AG04450 (cell line): ENCODE results near the gene NAP1L4. TPM values are rescaled to one million over a fixed set of nuclear protein-coding genes. Genes with fewer than 3 reads are reported as not detected.

ENCODE experiments used
- CTCF ChIA-PET: fragments of 300-600, 350-600 bp; formaldehyde crosslinking; extraction: SDS; loops from one replicate; lab custom pipeline; 2022; ENCODE audit warnings: antibody characterized with exemption, inconsistent platforms; lab: Charles Lee
- POLR2A ChIA-PET: fragments of 350-600 bp; formaldehyde crosslinking; extraction: SDS; loops from one replicate; lab custom pipeline; 2021; ENCODE audit warnings: antibody characterized with exemption, inconsistent platforms; lab: Yijun Ruan, JAX
- DNase-seq: peaks from one replicate; pipeline ENCODE4 v3.0.0-alpha.2; 2011; ENCODE audit warnings: low read depth, low spot score
- H3K27ac ChIP-seq: one replicate; pipeline ENCODE4 v1.5.1; 2012; ENCODE audit warnings: low read depth, low read length, control low read depth
- H3K27me3 ChIP-seq: one replicate; pipeline ENCODE4 v1.6.0; 2012; ENCODE audit warnings: low read length; ENCODE audit not compliant: control insufficient read depth, insufficient read depth
- H3K4me3 ChIP-seq: 2 replicates; pipeline ENCODE4 v1.5.1; 2011; ENCODE audit warnings: mild to moderate bottlenecking, low read depth, low read length, control low read depth
- H3K9me3 ChIP-seq: 2 replicates; pipeline ENCODE4 v1.5.1; 2012; ENCODE audit warnings: low read length; ENCODE audit not compliant: control insufficient read depth, insufficient read depth
- polyA plus RNA-seq: library from polyadenylated mRNA; depleted of rRNA; stranded (reverse); fragments of >200 nt; gene quantifications from 2 replicates; pipeline ENCODE4 v1.2.3, GENCODE V29; 2011
- TF ChIP-seq, protein P1 (sequence below): IDR thresholded peaks from 2 replicates; pipeline ENCODE4 v1.5.1; 2011; ENCODE audit warnings: low read depth, low read length, control low read depth, inconsistent platforms

Gene NAP1L4
- polyA plus RNA-seq, 1 experiment: 107 TPM

DNA sequence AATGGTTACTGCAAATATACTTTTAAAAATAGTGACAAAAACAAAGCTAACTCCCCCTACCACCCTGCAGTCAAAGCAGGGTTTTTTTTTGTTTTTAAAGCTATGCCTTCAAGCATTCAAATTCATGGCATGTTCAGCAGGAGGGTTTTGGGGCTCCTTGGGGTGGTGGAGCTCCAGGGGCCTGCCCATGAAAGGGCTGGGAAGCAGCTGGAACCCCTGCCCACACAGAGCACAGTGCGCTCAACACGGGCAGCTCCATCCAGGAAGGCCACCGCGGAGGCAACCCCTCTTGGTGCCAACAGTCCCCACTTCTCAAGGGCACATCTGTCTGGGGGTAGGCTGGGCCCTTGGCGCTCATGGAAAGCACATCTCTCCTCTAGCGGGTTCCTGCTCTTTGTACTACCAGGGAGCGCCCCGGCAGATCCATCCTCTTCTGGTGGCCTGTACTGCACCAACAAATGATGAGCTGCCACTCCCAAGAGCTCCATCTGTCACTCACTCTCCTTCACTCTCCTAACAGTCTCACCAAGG lies 46.3 kb downstream of the NAP1L4 start:
- H3K27ac ChIP-seq: peak overlapping the region; percentile 61
- H3K4me3 ChIP-seq: no peak overlapping the region; the same call in 1 of the 2 replicates
- TF ChIP-seq, protein P1, sequence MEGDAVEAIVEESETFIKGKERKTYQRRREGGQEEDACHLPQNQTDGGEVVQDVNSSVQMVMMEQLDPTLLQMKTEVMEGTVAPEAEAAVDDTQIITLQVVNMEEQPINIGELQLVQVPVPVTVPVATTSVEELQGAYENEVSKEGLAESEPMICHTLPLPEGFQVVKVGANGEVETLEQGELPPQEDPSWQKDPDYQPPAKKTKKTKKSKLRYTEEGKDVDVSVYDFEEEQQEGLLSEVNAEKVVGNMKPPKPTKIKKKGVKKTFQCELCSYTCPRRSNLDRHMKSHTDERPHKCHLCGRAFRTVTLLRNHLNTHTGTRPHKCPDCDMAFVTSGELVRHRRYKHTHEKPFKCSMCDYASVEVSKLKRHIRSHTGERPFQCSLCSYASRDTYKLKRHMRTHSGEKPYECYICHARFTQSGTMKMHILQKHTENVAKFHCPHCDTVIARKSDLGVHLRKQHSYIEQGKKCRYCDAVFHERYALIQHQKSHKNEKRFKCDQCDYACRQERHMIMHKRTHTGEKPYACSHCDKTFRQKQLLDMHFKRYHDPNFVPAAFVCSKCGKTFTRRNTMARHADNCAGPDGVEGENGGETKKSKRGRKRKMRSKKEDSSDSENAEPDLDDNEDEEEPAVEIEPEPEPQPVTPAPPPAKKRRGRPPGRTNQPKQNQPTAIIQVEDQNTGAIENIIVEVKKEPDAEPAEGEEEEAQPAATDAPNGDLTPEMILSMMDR: no peak
- H3K27me3 ChIP-seq: no peaks in the 10 kb centered on the region
- ChIA-PET POLR2A (interaction anchor here (0.8 to 1.7 kb wide), 7 partner anchors 12 to 46 kb away, joined by 3 to 32 read pairs (median 4); partner anchors contain the start of genes NAP1L4 and PHLDA2), CTCF (interaction anchor here (0.5 to 2.7 kb wide), 3 partner anchors 16 to 271 kb away, joined by 3 to 15 read pairs (median 4); partner anchors contain the start of gene PHLDA2)
- H3K9me3 ChIP-seq: peaks cover 4% of the 10 kb centered on the region; the same call in 1 of the 2 replicates
- DNase-seq: no peak

DNA sequence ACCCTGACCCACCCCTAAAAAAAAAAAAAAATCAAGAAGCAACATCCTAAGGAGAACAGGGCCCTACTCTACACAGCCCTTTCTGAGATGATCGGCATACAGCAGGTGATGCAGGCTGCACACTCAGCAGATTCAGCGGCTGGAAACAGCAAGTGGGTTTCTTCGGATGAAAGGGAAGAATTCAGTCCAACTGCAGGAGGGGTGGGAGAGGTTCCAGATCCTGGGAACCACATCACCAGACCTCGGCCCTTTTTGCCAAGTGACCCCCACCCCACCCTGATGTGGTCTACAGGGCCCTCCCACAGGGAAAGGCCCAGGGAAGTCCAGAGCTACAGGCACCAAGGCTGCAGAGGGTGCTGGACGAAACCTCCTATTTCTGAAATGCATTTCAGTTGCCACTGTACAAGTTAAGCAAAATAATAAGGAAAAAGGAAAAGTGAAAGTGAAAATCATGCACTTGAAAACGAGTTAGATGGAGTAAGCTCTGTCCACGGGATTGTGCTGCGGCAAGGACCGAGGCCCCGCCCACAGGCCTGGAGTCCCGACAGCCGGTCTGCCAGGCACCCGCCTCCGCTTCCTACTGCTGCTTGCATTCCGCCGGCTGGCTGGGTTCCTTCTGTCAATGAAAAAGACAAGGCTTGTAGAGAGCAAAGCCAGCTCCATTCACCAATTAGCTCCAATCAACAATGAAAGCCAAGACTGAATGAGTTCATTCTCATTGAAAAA lies 46.9 kb downstream of the NAP1L4 start:
- POLR2A ChIA-PET: interaction anchor here (0.8 to 1.7 kb wide), 7 partner anchors 11 to 46 kb away, joined by 3 to 32 read pairs (median 4); partner anchors contain the start of genes NAP1L4 and PHLDA2
- Histone ChIP-seq H3K4me3 (peak overlapping the region; percentile 46), H3K27me3 (no peaks in the 10 kb centered on the region), H3K27ac (peak overlapping the region; percentile 79), H3K9me3 (peaks cover 5% of the 10 kb centered on the region; the same call in 1 of the 2 replicates)
- TF ChIP-seq, protein P1: no peak
- peak; percentile 83 for DNase-seq
- CTCF ChIA-PET: interaction anchor here (0.8 to 2.7 kb wide), 2 partner anchors 15 to 53 kb away, joined by 3 to 15 read pairs; partner anchors contain the start of gene PHLDA2

DNA sequence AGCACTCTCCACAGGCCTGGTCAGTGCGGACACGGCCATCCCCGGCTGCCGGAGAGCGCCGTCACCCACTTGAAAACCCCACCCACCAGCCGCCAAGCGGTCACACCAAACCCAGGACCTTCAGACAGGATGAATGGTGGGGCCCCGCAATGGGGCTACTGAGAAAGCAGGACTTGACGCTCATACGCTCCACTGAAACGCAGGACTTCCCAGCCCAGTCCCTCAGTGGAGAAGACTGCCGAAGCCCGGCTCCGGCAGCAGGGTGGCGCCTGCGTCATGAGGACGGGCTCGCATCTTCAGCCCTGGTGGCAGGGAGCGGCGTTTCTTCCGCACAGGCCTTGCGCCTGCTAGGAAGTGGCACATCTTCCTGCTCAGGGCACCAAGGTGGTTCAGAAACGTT lies 47.6 kb downstream of the NAP1L4 start:
- POLR2A ChIA-PET: no interaction called here
- CTCF ChIA-PET: interaction anchor here (0.6 to 2.7 kb wide), 2 partner anchors 15 to 31 kb away, joined by 3 to 15 read pairs; partner anchors contain the start of gene PHLDA2
- DNase-seq: no peak
- peaks cover 9% of the 10 kb centered on the region; the same call in 1 of the 2 replicates for H3K9me3 ChIP-seq
- H3K27me3 ChIP-seq: no peaks in the 10 kb centered on the region
- no peak overlapping the region for H3K4me3 ChIP-seq
- TF ChIP-seq, protein P1: no peak
- peak overlapping the region; percentile 11 for H3K27ac ChIP-seq

DNA sequence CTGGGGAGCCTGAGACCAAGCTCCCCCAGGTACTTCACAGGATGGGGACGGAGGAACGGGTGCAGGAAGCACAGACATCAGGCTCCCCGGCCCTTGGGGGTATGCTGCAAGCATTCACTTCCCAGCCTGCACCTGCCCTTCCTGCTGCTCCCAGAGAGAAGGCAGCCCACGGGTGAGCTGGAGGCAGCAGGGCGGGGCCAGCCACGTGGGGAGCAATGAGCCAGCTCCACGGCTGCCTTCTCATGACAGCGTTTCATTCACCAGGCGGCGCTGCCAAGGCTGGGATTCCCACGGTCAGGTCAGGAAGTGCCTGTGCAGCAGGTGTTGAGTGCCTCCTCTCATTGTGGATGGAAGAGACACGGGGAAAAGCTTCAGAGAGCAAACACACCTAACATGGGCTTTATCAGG lies 48.4 kb downstream of the NAP1L4 start:
- Histone ChIP-seq H3K27ac (no peak overlapping the region), H3K4me3 (no peak overlapping the region), H3K27me3 (no peaks in the 10 kb centered on the region), H3K9me3 (peaks cover 13% of the 10 kb centered on the region)
- CTCF ChIA-PET: no interaction called here
- DNase-seq: no peak
- POLR2A ChIA-PET: interaction anchor here (1.1 kb wide), 1 partner anchor 10 kb away, joined by 3 read pairs; no protein-coding TSS in a partner anchor
- TF ChIP-seq, protein P1: no peak
